ENCODE results near the gene FADD. TPM values are rescaled to one million over a fixed set of nuclear protein-coding genes. Genes with fewer than 3 reads are reported as not detected.

Gene FADD
- total and polyA plus RNA-seq, 3 donors from 2014 or later, result 16.8 to 20.6 (median 20.6) TPM

DNA sequence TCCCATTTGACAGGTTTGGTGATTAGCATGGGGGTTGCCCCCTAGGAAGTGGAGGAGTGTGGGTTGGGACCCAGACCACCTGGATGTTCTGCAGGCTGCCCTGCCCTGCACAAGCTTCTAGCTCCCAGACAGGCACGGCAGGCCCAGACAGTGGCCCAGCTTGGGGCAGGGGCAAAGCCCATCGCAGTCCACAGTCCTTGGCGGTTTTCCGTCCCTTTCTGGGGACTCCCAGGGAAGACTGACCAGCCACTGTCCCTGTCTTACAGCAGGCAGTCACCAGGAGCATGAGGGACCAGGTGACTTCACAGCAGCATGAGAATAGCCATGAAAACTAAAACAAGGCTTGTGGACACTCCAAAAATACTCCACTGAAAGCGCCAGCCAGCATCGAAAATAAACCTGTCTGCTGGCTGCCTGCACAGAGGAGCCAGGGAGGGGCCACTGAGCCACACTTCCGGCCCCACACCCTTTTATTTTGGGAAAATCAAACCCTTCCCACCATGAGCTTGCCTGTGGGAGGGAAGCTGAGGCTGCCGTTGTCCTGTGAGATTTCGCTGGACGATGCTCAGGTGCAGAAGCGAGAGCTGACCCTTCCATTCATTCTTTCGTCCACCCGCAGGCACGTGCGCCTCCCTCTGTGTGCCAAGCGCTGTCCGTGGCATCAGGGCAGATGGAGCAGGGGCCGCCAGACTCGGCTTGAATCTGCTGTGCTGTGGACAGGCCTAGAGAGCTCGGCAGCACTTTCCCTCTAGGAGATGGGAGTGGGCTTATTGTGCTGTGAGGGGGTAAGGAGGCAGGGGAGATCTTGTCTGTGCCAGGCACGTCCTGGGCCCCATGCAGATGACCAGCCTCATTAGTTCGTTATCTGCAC is 28.0 kb downstream of the FADD start:
- no peaks in the 10 kb centered on the region for H3K4me1 ChIP-seq
- no peaks in the 10 kb centered on the region for H3K36me3 ChIP-seq (ENCODE audit: low read depth, missing control alignments)
- no peaks in the 10 kb centered on the region for H3K27me3 ChIP-seq
- 79 to 86% methylated on average over 5 to 22 of the region's 22 CpGs for WGBS, 2 donors
- H3K4me3 ChIP-seq, result no peak overlapping the region
- intact Hi-C loops (cut with DNase I; ENCODE audit: low total_unique reads), result no loop called here
- DNase-seq, result no peak
- no peaks in the 10 kb centered on the region for H3K9me3 ChIP-seq
- H3K27ac ChIP-seq, result no peak overlapping the region
- TF ChIP-seq, protein P1, sequence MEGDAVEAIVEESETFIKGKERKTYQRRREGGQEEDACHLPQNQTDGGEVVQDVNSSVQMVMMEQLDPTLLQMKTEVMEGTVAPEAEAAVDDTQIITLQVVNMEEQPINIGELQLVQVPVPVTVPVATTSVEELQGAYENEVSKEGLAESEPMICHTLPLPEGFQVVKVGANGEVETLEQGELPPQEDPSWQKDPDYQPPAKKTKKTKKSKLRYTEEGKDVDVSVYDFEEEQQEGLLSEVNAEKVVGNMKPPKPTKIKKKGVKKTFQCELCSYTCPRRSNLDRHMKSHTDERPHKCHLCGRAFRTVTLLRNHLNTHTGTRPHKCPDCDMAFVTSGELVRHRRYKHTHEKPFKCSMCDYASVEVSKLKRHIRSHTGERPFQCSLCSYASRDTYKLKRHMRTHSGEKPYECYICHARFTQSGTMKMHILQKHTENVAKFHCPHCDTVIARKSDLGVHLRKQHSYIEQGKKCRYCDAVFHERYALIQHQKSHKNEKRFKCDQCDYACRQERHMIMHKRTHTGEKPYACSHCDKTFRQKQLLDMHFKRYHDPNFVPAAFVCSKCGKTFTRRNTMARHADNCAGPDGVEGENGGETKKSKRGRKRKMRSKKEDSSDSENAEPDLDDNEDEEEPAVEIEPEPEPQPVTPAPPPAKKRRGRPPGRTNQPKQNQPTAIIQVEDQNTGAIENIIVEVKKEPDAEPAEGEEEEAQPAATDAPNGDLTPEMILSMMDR (IDR thresholded peaks at IDR 0.05), result no peak
- no peak for TF ChIP-seq POLR2A (IDR thresholded peaks at IDR 0.05)

DNA sequence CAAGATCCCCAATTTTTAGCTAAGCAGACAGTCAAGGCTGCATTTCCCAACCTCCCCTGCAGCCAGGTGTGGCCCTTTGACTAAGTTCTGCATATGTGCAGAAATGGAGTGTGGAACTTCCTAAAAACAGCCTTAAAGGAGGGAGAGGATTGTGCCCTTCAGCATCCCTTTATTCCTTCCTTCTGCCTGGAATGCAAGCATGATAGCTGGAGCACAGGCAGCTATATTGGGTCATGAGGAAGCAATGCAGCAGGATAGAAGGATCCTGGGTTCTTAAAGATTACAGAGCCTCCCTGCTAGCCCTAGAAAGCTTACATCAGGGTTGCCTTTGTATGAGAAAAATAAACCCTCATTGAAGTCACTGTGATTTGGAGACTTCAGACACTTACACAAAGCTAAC is 29.9 kb downstream of the FADD start:
- Histone ChIP-seq H3K4me1 (no peaks in the 10 kb centered on the region), H3K36me3 (ENCODE audit: low read depth, missing control alignments) (no peaks in the 10 kb centered on the region), H3K27me3 (no peaks in the 10 kb centered on the region), H3K27ac (no peak overlapping the region), H3K9me3 (no peaks in the 10 kb centered on the region), H3K4me3 (no peak overlapping the region)
- no peak for TF ChIP-seq POLR2A (IDR thresholded peaks at IDR 0.05)
- TF ChIP-seq, protein P1 (IDR thresholded peaks at IDR 0.05), result no peak
- intact Hi-C loops (cut with DNase I; ENCODE audit: low total_unique reads), result no loop called here
- DNase-seq, result no peak

DNA sequence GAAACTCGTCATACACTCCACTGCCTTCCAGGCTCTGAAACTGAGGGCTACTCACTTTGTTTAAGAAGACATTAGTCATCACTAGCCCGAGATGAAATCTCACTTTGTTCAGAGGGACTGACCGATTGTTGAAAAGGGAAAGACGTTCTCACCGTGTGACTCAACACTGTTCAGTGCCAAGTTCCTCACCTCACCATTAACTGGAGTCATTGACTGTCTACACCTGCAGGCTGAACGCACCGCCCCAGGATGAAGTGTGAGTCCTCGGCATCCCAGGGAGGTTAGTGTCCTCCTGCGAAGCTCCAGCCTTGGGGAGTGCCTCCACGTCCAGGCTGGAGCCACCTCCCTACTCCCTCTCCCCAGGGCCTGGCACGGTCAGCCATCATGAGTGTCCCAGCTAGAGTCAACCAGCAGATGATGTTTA is 30.4 kb downstream of the FADD start:
- intact Hi-C loops (cut with DNase I; ENCODE audit: low total_unique reads), result no loop called here
- Histone ChIP-seq H3K9me3 (no peaks in the 10 kb centered on the region), H3K36me3 (ENCODE audit: low read depth, missing control alignments) (no peaks in the 10 kb centered on the region), H3K27ac (no peak overlapping the region), H3K4me1 (no peaks in the 10 kb centered on the region), H3K27me3 (no peaks in the 10 kb centered on the region), H3K4me3 (no peak overlapping the region)
- DNase-seq, result no peak
- TF ChIP-seq, protein P1 (IDR thresholded peaks at IDR 0.05), result no peak
- no peak for TF ChIP-seq POLR2A (IDR thresholded peaks at IDR 0.05)
- 86 to 93% methylated on average over 9 to 11 of the region's 11 CpGs for WGBS, 2 donors

DNA sequence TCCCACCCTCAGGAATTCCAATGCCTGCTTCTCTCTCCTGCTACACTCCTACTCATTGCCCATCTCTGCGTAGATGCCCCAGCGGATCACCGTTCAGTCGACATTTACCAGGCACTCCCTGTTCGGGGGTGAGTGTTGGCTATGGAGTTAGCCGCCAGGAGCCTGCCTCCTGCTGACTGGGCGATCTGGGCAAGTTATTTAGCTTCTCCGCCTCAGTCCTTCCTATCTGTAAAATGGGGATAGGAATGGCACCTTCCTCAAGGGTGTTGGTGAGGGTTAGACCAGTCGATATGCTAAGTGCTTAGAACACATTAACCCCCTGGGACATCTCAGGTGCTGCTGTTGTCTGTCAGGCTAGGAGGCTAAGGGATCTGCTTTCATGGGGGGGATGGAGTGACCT is 30.9 kb downstream of the FADD start:
- no peak for DNase-seq
- Histone ChIP-seq H3K9me3 (no peaks in the 10 kb centered on the region), H3K4me1 (no peaks in the 10 kb centered on the region), H3K4me3 (no peak overlapping the region), H3K27me3 (no peaks in the 10 kb centered on the region), H3K36me3 (ENCODE audit: low read depth, missing control alignments) (no peaks in the 10 kb centered on the region), H3K27ac (no peak overlapping the region)
- intact Hi-C loops (cut with DNase I; ENCODE audit: low total_unique reads), result no loop called here
- 90 to 93% methylated on average over 6 to 9 of the region's 9 CpGs for WGBS, 2 donors
- no peak for TF ChIP-seq POLR2A (IDR thresholded peaks at IDR 0.05)
- TF ChIP-seq, protein P1 (IDR thresholded peaks at IDR 0.05), result no peak

DNA sequence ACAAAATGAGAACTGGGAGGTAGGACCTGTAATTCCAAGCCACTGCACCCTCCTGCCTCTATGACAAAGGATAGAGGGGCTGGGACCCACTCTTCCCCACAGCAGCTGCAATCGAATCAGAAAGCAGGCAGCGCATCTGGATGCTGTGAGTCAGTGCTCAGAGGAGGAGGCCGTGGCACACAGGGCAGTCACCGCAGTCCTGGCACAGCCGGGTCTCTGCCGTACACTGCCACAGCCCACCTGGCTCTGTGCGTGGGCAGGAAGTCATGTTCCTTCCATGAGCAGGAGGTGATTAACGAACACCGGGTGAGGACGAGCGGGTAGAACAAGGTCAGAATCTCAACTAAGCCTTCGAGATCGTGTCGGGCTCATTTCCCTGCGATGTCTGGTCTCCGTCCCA is 37.2 kb downstream of the FADD start:
- no peaks in the 10 kb centered on the region for H3K36me3 ChIP-seq (ENCODE audit: low read depth, missing control alignments)
- no peak overlapping the region for H3K4me3 ChIP-seq
- WGBS, 2 donors, result 58 to 65% methylated on average over 14 to 16 of the region's 16 CpGs
- intact Hi-C loops (cut with DNase I; ENCODE audit: low total_unique reads), result no loop called here
- no peaks in the 10 kb centered on the region for H3K4me1 ChIP-seq
- H3K27me3 ChIP-seq, result no peaks in the 10 kb centered on the region
- no peaks in the 10 kb centered on the region for H3K9me3 ChIP-seq
- DNase-seq, result no peak
- no peak for TF ChIP-seq POLR2A (IDR thresholded peaks at IDR 0.05)
- TF ChIP-seq, protein P1 (IDR thresholded peaks at IDR 0.05), result no peak
- no peak overlapping the region for H3K27ac ChIP-seq
